HG02642 (cell line): ENCODE measurements around the gene INAFM2.

Experiments used
- ATAC-seq: cut with Tn5 transposase; IDR thresholded peaks from one replicate; pipeline ENCODE4 v1.9.1; 2021; ENCODE audit warnings: mild to moderate bottlenecking; ENCODE audit not compliant: unreplicated experiment, poor library complexity

INAFM2 gene

GRCh38 chr15:40286794-40287193, 36.7 kb upstream of the INAFM2 start:
- ATAC-seq = no peak

GRCh38 chr15:40287505-40287904, 36.0 kb upstream of the INAFM2 start:
- no peak for ATAC-seq

- no peak for ATAC-seq
Observed at GRCh38 chr15:40287968-40288367, 35.5 kb upstream of the INAFM2 start.

DNA sequence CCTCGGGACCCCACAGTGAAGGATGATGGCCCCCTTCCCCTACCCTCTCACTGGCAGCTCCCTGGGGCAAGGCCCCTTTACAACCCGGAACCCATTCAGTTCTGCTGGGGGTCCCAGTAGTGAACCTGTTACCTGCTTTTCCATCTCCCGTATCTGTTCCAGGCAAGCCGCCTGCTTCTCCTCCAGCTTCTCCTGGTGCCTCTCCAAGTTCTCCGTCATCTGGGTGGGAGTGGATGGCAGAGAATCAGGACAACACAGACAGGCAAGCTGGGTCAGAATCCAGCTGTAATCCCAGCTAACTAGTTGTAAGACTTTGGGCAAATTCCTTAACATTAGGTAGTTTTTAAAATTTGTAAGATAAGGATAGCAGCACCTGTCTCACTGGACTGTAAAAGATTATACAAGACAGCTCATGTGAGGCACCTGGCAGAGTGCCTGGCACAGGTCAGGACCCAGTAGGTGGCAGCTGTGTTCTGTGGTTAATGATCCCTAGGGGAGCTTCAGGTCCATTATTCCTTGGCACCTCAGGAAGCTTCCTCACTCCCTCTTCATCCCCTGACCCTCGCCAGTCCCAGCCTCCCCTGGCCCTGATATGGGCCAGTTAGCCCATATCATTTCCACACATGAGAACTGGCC, 34.2 kb upstream of the INAFM2 start:
- no peak for ATAC-seq

DNA sequence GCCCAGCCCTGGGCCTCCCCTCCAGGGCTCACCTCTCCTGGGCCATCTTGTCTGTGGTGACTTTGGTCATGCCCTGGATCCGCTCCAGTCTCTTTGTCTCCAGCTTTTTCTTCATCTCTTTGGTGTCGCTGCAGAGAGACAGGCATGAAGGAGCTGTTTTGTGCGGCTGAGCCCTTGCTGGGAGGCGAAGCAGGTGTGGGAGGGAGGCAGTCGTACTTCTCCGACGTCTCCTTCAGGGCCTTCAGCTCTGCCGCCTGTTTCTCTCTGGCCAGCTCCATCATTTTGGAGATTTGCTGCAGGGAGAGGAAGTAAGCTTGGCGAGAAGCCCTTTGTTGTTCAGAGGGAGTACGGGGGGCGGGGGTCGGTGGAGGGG, 33.0 kb upstream of the INAFM2 start:
- no peak for ATAC-seq

GRCh38 chr15:40290918-40291574, 32.4 kb upstream of the INAFM2 start:
- ATAC-seq = no peak

DNA sequence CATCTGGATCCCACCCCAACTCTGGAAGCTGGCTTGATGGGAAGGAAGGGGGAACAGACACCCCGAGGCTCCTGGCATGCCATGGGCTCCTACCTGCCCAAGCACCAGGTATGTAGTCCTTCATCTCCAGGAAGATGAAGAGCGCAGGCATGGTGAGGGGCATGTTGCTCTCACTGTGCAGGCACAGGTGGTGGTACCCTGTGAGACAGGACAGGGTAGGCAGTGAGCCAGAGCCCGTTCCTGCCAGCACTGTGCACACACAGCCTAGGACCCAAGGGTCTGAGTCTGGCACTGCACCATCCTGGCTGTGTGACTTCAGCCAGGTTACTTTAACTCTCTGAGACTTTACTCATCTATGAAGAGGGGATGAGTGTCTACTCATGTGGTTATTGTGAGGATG, 31.2 kb upstream of the INAFM2 start:
- no peak for ATAC-seq

- ATAC-seq = no peak
Observed at GRCh38 chr15:40293006-40293405, 30.5 kb upstream of the INAFM2 start.

DNA sequence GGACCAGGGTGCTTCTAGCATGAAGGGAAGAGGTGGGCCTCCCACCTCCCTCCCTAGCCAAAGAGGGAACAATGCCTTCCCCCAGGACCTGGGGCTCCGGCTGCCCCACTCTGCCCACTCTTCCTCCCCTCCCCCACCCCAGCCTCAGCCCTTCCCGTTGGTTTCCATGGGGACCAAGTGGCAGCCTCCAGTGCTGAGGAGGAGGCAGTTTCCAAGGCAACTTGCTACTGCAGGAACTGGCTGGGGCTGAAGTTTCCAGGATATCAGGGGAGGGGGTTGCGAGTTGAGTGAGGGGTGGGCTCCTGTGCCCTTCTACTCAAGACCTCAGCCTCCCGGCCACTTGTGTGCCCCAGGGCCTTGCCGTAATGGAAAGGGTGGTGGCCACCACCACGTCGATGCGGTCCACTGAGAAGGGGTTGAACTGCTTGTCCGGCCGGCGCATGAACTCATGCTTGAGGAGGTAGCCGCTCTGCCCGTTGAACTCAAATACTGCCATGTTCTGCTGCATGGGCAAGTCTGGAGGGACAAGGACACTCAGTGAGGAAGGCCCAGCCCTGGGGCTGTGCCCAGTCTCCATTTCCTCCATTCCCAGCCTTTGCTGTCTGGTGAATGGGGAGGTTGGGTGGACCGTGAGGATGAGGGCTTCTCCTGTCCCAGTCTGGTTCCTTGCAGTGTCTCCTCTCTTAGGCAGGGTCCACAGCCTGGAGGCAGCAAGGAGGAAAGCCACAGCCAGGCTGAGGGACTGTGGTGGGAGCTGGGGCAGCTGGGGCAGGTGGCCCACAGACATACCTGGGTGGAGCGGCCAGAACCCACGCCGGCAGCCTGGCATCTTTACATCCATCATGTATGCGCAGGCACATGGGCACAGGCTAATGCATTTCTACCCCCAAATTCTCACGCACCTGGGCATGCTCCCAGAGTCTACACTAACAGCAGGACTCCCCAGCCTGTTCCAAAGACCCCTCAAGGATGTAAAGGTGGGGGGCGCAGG, 29.3 kb upstream of the INAFM2 start:
- ATAC-seq = no peak

DNA sequence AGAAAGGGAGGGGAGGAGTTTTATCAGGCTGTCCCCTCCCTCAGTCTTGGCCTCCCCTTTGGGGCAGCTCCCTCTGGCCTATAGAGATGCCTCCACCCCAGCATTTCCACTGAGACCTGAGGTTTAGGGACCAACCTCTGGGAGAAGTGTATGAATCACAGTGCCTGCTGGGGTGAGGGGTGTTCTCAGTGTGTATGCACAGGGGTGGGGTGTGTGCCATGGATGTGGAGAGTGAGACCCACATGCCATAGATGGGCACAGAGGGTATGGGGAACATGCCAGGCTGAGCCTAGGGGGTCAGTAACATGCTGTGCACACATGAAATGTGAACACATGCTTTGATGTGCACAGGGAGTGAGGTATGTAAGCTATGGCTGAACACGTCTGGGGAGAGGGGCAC, 28.2 kb upstream of the INAFM2 start:
- no peak for ATAC-seq

DNA sequence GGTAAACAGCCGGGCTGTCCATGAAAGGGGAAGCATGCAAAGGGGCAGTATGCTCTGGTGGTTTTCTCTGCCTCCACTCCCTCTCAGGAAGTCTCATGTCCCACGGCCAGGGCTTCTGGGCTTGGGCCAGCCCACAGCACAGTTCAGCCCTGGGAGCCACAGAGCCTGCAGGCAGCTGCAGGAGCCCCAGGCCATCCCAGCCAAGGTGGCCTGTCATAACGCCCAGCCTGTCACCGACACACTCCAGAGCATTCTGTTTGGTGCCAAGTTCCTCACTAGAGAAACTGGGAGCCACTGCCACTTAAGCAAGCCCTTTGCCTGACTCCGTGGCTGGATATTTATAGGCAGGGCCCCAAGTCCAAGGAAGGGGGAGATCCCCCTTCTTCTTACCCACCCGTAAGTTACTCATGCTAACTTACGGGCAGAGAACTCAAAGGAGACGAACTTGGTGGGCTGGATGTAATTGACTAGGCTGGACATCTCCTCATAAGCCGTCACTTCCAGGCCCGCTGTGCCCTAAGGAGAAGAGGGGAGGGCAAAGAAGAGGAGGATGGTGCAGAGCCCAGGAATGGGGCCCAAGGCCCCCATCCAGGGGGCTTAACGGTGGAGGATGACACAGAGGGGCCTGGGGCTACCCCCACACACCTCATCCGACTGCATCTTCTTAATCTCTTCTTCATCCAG, 27.5 kb upstream of the INAFM2 start:
- ATAC-seq = no peak

GRCh38 chr15:40296561-40297230, 26.8 kb upstream of the INAFM2 start:
- ATAC-seq = no peak

- no peak for ATAC-seq
Observed at GRCh38 chr15:40297356-40297755, 26.1 kb upstream of the INAFM2 start.

GRCh38 chr15:40298216-40298935, 25.1 kb upstream of the INAFM2 start:
- no peak for ATAC-seq

GRCh38 chr15:40300367-40300766, 23.1 kb upstream of the INAFM2 start:
- no peak for ATAC-seq

DNA sequence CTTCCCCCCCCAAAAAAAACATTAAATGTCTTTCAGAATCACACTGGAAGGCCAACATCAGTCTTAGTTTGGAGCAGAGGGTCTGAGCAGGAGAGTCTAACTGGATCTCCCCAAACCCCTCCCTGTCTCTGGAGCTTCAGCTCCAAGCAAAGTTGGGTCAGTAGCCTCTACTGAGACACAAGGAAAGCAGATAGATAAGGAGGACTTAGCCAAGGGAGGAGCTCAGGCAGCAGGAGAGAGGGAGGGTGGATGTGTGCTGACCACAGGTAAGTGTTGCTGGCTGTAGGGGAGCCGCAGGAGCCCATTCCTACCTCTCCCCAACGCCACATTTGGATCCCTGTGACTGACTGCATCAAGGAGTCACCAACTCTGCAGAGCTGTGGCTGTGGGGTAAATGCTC, 22.7 kb upstream of the INAFM2 start:
- ATAC-seq = no peak

- ATAC-seq = no peak
Observed at GRCh38 chr15:40301467-40302179, 21.9 kb upstream of the INAFM2 start.

DNA sequence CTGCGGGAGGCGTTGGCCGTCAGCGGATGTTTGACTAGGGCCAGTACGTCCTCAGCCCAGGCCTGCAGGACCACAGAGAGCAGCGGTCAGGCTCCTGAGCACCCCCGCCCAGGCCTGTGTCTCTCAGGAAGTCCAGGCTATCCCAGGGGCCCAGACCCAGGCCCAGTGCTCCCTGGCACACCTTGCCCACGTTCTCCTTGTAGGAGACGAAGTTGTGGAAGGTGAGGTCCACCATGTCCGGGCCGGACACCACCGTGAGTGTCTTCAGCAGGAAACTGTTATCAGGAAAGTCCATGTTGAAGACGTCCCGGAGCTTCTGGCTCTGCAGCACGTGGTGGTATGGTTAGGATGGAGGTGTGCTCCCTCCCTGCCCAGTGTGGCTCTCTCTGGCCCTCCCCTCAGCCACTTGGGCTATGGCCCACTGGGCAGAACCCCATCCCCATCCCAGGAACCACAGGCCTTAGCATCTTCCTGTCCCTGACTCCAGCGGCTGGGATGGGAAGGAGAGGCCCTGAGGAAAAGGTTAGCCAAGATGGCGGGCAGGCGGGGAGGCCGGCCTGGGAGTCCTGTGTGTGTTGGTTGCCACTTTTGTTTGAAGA, 21.1 kb upstream of the INAFM2 start:
- no peak for ATAC-seq
